Endothelial cell (in vitro differentiated cells): Measurements from ENCODE around the gene FGR. TPM values are rescaled to one million over a fixed set of nuclear protein-coding genes. Genes with fewer than 3 reads are reported as not detected.
"Not testable (repeated sequence)": the region's sequence is repeated elsewhere in the genome, so short reads cannot be mapped to it uniquely, and the experiment has no call there.

Experiments used
- DNase-seq: peaks from one replicate; pipeline ENCODE4 v3.0.0; 2021; ENCODE audit warnings: low spot score
- H3K27ac Mint-ChIP-seq: one replicate; pipeline ENCODE4 v1.8.0; 2021; ENCODE audit warnings: mixed read lengths, inconsistent platforms; ENCODE audit not compliant: unreplicated experiment
- H3K27me3 Mint-ChIP-seq: one replicate; pipeline ENCODE4 v1.8.0; 2021; ENCODE audit warnings: mild to moderate bottlenecking, moderate library complexity, mixed read lengths, inconsistent platforms; ENCODE audit not compliant: unreplicated experiment
- H3K36me3 Mint-ChIP-seq: one replicate; pipeline ENCODE4 v1.8.0; 2021; ENCODE audit warnings: mild to moderate bottlenecking, low read depth, mixed read lengths, inconsistent platforms; ENCODE audit not compliant: unreplicated experiment
- H3K4me1 Mint-ChIP-seq: one replicate; pipeline ENCODE4 v1.8.0; 2021; ENCODE audit warnings: mild to moderate bottlenecking, mixed read lengths, inconsistent platforms; ENCODE audit not compliant: unreplicated experiment
- H3K4me3 Mint-ChIP-seq: one replicate; pipeline ENCODE4 v1.8.0; 2021; ENCODE audit warnings: mild to moderate bottlenecking, mixed read lengths, inconsistent platforms; ENCODE audit not compliant: unreplicated experiment
- H3K9me3 Mint-ChIP-seq: one replicate; pipeline ENCODE4 v1.8.0; 2021; ENCODE audit warnings: mixed read lengths, inconsistent platforms; ENCODE audit not compliant: unreplicated experiment
- CTCF ChIP-seq: fragments of 200-600 bp; sonication (generic); IDR thresholded peaks from one replicate; pipeline ENCODE4 v1.5.0; 2021; ENCODE audit warnings: antibody characterized with exemption; ENCODE audit not compliant: unreplicated experiment
- long read RNA-seq: library from polyadenylated mRNA; unstranded; transcript quantifications from one replicate; pipeline ENCODE4 v2.0.0, GENCODE V29; 2020; ENCODE audit not compliant: unreplicated experiment
- total RNA-seq: library from RNA; stranded (reverse); fragmentation: NEBNext Ultra II Directional; extraction: Animal tissue kit (Norgen Biotek cat#: 25700); gene quantifications from one replicate; pipeline ENCODE4 v1.2.1, GENCODE V29; 2021; ENCODE audit not compliant: unreplicated experiment

Gene FGR
- total RNA-seq: 0.46 TPM
- long read RNA-seq: 0 reads

GRCh38 chr1:27634985-27635367 is at the start of gene FGR:
TSS of gene FGR (minus strand) at chr1:27635185. CDS start at chr1:27623916, 11,269 bp downstream.
- Mint-ChIP-seq H3K36me3 (no peaks in the 10 kb centered on the region), H3K27me3 (peaks cover 7% of the 10 kb centered on the region), H3K4me3 (peak within 1 kb of the TSS; percentile 76), H3K27ac (peak within 1 kb of the TSS; percentile 72), H3K9me3 (no peaks in the 10 kb centered on the region), H3K4me1 (peaks cover 40% of the 10 kb centered on the region)
- TF ChIP-seq CTCF: no peak
- no peak for DNase-seq

GRCh38 chr1:27684176-27684575 is 49.2 kb upstream of the FGR start:
- DNase-seq: no peak
- Mint-ChIP-seq H3K27ac (no peak overlapping the region), H3K4me3 (peak overlapping the region; percentile 31), H3K9me3 (peaks cover 4% of the 10 kb centered on the region), H3K27me3 (peaks cover 2% of the 10 kb centered on the region), H3K36me3 (peaks cover 12% of the 10 kb centered on the region), H3K4me1 (peaks cover 4% of the 10 kb centered on the region)
- no peak for TF ChIP-seq CTCF

GRCh38 chr1:27682351-27682944 is 47.5 kb upstream of the FGR start:
- no peak for TF ChIP-seq CTCF
- Mint-ChIP-seq H3K4me3 (no peak overlapping the region), H3K27ac (no peak overlapping the region), H3K4me1 (peaks cover 4% of the 10 kb centered on the region), H3K27me3 (peaks cover 2% of the 10 kb centered on the region), H3K36me3 (peaks cover 17% of the 10 kb centered on the region), H3K9me3 (peaks cover 4% of the 10 kb centered on the region)
- DNase-seq: no peak

GRCh38 chr1:27681580-27681979 is 46.6 kb upstream of the FGR start:
- H3K4me1 Mint-ChIP-seq, DNase-seq, H3K4me3 Mint-ChIP-seq, H3K27me3 Mint-ChIP-seq, H3K9me3 Mint-ChIP-seq, H3K27ac Mint-ChIP-seq: not testable (repeated sequence)
- H3K36me3 Mint-ChIP-seq: peaks cover 17% of the 10 kb centered on the region

GRCh38 chr1:27680225-27680791 is 45.3 kb upstream of the FGR start:
- H3K36me3 Mint-ChIP-seq: peaks cover 17% of the 10 kb centered on the region
- H3K4me1 Mint-ChIP-seq, H3K27ac Mint-ChIP-seq, H3K27me3 Mint-ChIP-seq, H3K9me3 Mint-ChIP-seq, H3K4me3 Mint-ChIP-seq, DNase-seq: not testable (repeated sequence)

- peaks cover 2% of the 10 kb centered on the region for H3K27me3 Mint-ChIP-seq
- peaks cover 17% of the 10 kb centered on the region for H3K36me3 Mint-ChIP-seq
- TF ChIP-seq CTCF: no peak
- no peaks in the 10 kb centered on the region for H3K4me1 Mint-ChIP-seq
- H3K9me3 Mint-ChIP-seq: peaks cover 4% of the 10 kb centered on the region
- no peak overlapping the region for H3K4me3 Mint-ChIP-seq
- no peak for DNase-seq
- H3K27ac Mint-ChIP-seq: no peak overlapping the region
Measured at GRCh38 chr1:27678747-27679146, 43.8 kb upstream of the FGR start.
